Activated CD4-positive, alpha-beta T cell treated with anti-CD3 and anti-CD28 coated beads for 36 hours (primary cell): ENCODE data around the gene PLD4. TPM values are rescaled to one million over a fixed set of nuclear protein-coding genes. Genes with fewer than 3 reads are reported as not detected.

Experiments
- ATAC-seq: fragments of 200-7000 bp; cut with Tn5 transposase; one replicate; pipeline ENCODE4 v1.10.0; 2021; ENCODE audit warnings: mild to moderate bottlenecking, moderate library complexity
- CTCF ChIA-PET: fragments of 350-600 bp; sonication (Branson Sonifier 250); formaldehyde crosslinking; loops from one replicate; lab custom pipeline; 2021; ENCODE audit warnings: antibody characterized with exemption; lab: Charles Lee
- POLR2A ChIA-PET: fragments of 350-600 bp; sonication (Branson Sonifier 250); formaldehyde crosslinking; loops from one replicate; lab custom pipeline; 2021; ENCODE audit warnings: antibody characterized with exemption, inconsistent platforms; lab: Charles Lee
- DNase-seq: peaks from one replicate; pipeline ENCODE4 v3.0.0-alpha.2; 2020
- H3K27ac Mint-ChIP-seq: one replicate; pipeline ENCODE4 v1.8.0; 2021; ENCODE audit warnings: mixed read lengths
- H3K27me3 Mint-ChIP-seq: one replicate; pipeline ENCODE4 v1.8.0; 2021; ENCODE audit warnings: mixed read lengths
- H3K36me3 Mint-ChIP-seq: one replicate; pipeline ENCODE4 v1.8.0; 2021; ENCODE audit warnings: low read depth, mixed read lengths
- H3K4me1 Mint-ChIP-seq: one replicate; pipeline ENCODE4 v1.8.0; 2021; ENCODE audit warnings: mixed read lengths
- H3K4me3 Mint-ChIP-seq: one replicate; pipeline ENCODE4 v1.8.0; 2021; ENCODE audit warnings: mild to moderate bottlenecking, moderate library complexity, mixed read lengths
- H3K9me3 Mint-ChIP-seq: one replicate; pipeline ENCODE4 v1.8.0; 2021; ENCODE audit warnings: low read depth, mixed read lengths
- intact Hi-C, 2 experiments: fragments of 100-400 bp; cut with DNase I in 1 of 2; cut with micrococcal nuclease in 1 of 2; formaldehyde crosslinking; loops; one replicate each; pipeline versions ENCODE4 v1.14.2 to v1.15.1; 2022 to 2024; cut with DNase I, micrococcal nuclease
- total RNA-seq, 2 experiments: library from RNA; stranded (reverse); gene quantifications; one replicate each; pipeline ENCODE4 v1.2.3, GENCODE V29; 2021

PLD4 gene
- total RNA-seq, 2 experiments from 2014 or later: not detected

GRCh38 chr14:104977008-104977680 is 52.5 kb downstream of the PLD4 start:
- ATAC-seq: no peak
- H3K4me1 Mint-ChIP-seq: peaks cover 6% of the 10 kb centered on the region
- H3K36me3 Mint-ChIP-seq: no peaks in the 10 kb centered on the region
- no peak overlapping the region for H3K27ac Mint-ChIP-seq
- H3K9me3 Mint-ChIP-seq: no peaks in the 10 kb centered on the region
- POLR2A ChIA-PET: no interaction called here
- peak overlapping the region; percentile 70 for H3K4me3 Mint-ChIP-seq
- intact Hi-C loops: loop anchor here in 1 of 2 experiments (2.0 to 5.0 kb wide), 2 partner anchors 80 to 205 kb away; partner anchors contain the start of gene NUDT14
- DNase-seq: no peak
- H3K27me3 Mint-ChIP-seq: peaks cover 16% of the 10 kb centered on the region
- CTCF ChIA-PET: interaction anchor here (0.7 to 4.8 kb wide), 3 partner anchors 69 to 99 kb away, joined by 3 to 70 read pairs (median 3); no protein-coding TSS in a partner anchor

GRCh38 chr14:104977681-104978653 is 53.3 kb downstream of the PLD4 start, which contains the start of gene AHNAK2:
TSS of gene AHNAK2 (minus strand) at chr14:104978374. CDS start at chr14:104978237, 137 bp downstream.
- ChIA-PET POLR2A (no interaction called here), CTCF (interaction anchor here (0.7 to 2.4 kb wide), 2 partner anchors 68 to 98 kb away, joined by 3 to 7 read pairs; no protein-coding TSS in a partner anchor)
- Mint-ChIP-seq H3K9me3 (no peaks in the 10 kb centered on the region), H3K27ac (no peak within 1 kb of the TSS), H3K4me1 (peaks cover 6% of the 10 kb centered on the region), H3K27me3 (peaks cover 16% of the 10 kb centered on the region), H3K4me3 (peak within 1 kb of the TSS; percentile 70), H3K36me3 (no peaks in the 10 kb centered on the region)
- ATAC-seq: peak; percentile 79
- peak; percentile 76 for DNase-seq
- intact Hi-C loops: loop anchor here in 1 of 2 experiments (1.0 to 5.0 kb wide), 3 partner anchors 43 to 204 kb away; partner anchors contain the start of genes CDCA4 and NUDT14

- H3K9me3 Mint-ChIP-seq: no peaks in the 10 kb centered on the region
- no peak overlapping the region for H3K27ac Mint-ChIP-seq
- no peaks in the 10 kb centered on the region for H3K36me3 Mint-ChIP-seq
- intact Hi-C loops: loop anchor here in 1 of 2 experiments (1.0 to 5.0 kb wide), 2 partner anchors 42 to 203 kb away; partner anchors contain the start of genes CDCA4 and NUDT14
- H3K27me3 Mint-ChIP-seq: peaks cover 16% of the 10 kb centered on the region
- H3K4me1 Mint-ChIP-seq: peaks cover 6% of the 10 kb centered on the region
- ChIA-PET CTCF (interaction anchor here (0.7 to 2.4 kb wide), 2 partner anchors 67 to 143 kb away, joined by 3 to 7 read pairs; no protein-coding TSS in a partner anchor), POLR2A (no interaction called here)
- H3K4me3 Mint-ChIP-seq: peak overlapping the region; percentile 37
- no peak for DNase-seq
- ATAC-seq: no peak
Observed at GRCh38 chr14:104978746-104979691, 54.3 kb downstream of the PLD4 start.

- H3K9me3 Mint-ChIP-seq: no peaks in the 10 kb centered on the region
- ChIA-PET CTCF (interaction anchor here (0.5 to 2.4 kb wide), 2 partner anchors 66 to 257 kb away, joined by 3 to 7 read pairs; no protein-coding TSS in a partner anchor), POLR2A (no interaction called here)
- peaks cover 9% of the 10 kb centered on the region for H3K4me1 Mint-ChIP-seq
- DNase-seq (no peak), ATAC-seq (no peak)
- intact Hi-C loops: loop anchor here in 1 of 2 experiments (5.0 kb wide), 1 partner anchor 202 kb away; the partner anchor contains the start of gene NUDT14
- H3K27ac Mint-ChIP-seq: no peak overlapping the region
- no peak overlapping the region for H3K4me3 Mint-ChIP-seq
- no peaks in the 10 kb centered on the region for H3K36me3 Mint-ChIP-seq
- H3K27me3 Mint-ChIP-seq: peaks cover 16% of the 10 kb centered on the region
Observed at GRCh38 chr14:104979758-104980610, 55.3 kb downstream of the PLD4 start.

- ATAC-seq (no peak), DNase-seq (no peak)
- no peak overlapping the region for H3K27ac Mint-ChIP-seq
- H3K4me1 Mint-ChIP-seq: peaks cover 9% of the 10 kb centered on the region
- CTCF ChIA-PET: interaction anchor here (0.6 to 1.4 kb wide), 3 partner anchors 8 to 64 kb away, joined by 3 to 4 read pairs (median 3); no protein-coding TSS in a partner anchor
- peaks cover 16% of the 10 kb centered on the region for H3K27me3 Mint-ChIP-seq
- intact Hi-C loops: no loop called here
- H3K9me3 Mint-ChIP-seq: no peaks in the 10 kb centered on the region
- POLR2A ChIA-PET: no interaction called here
- no peaks in the 10 kb centered on the region for H3K36me3 Mint-ChIP-seq
- H3K4me3 Mint-ChIP-seq: no peak overlapping the region
Observed at GRCh38 chr14:104980611-104981531, 56.2 kb downstream of the PLD4 start.

- H3K36me3 Mint-ChIP-seq: no peaks in the 10 kb centered on the region
- H3K4me1 Mint-ChIP-seq: peaks cover 6% of the 10 kb centered on the region
- no peak overlapping the region for H3K27ac Mint-ChIP-seq
- peaks cover 11% of the 10 kb centered on the region for H3K27me3 Mint-ChIP-seq
- H3K9me3 Mint-ChIP-seq: no peaks in the 10 kb centered on the region
- ChIA-PET POLR2A (interaction anchor here (0.9 kb wide), 1 partner anchor 84 kb away, joined by 3 read pairs; no protein-coding TSS in a partner anchor), CTCF (interaction anchor here (0.6 to 1.4 kb wide), 3 partner anchors 9 to 63 kb away, joined by 3 to 4 read pairs (median 3); no protein-coding TSS in a partner anchor)
- DNase-seq (no peak), ATAC-seq (no peak)
- intact Hi-C loops: no loop called here
- no peak overlapping the region for H3K4me3 Mint-ChIP-seq
Observed at GRCh38 chr14:104981699-104982541, 57.2 kb downstream of the PLD4 start.

- H3K27ac Mint-ChIP-seq: no peak overlapping the region
- peaks cover 5% of the 10 kb centered on the region for H3K27me3 Mint-ChIP-seq
- ChIA-PET CTCF (interaction anchor here (1.2 to 1.4 kb wide), 2 partner anchors 10 to 63 kb away, joined by 3 to 4 read pairs; no protein-coding TSS in a partner anchor), POLR2A (no interaction called here)
- H3K9me3 Mint-ChIP-seq: no peaks in the 10 kb centered on the region
- peaks cover 7% of the 10 kb centered on the region for H3K4me1 Mint-ChIP-seq
- no peaks in the 10 kb centered on the region for H3K36me3 Mint-ChIP-seq
- intact Hi-C loops: no loop called here
- ATAC-seq: no peak
- H3K4me3 Mint-ChIP-seq: no peak overlapping the region
- DNase-seq: no peak
Observed at GRCh38 chr14:104982548-104983230, 58.0 kb downstream of the PLD4 start.
